Gastroesophageal sphincter (tissue), 4 donors: ENCODE results near the gene TANC1. TPM values are rescaled to one million over a fixed set of nuclear protein-coding genes. Genes with fewer than 3 reads are reported as not detected.

Experiments
- ATAC-seq: fragments of 150-250 bp; one replicate; pipeline ENCODE4 v1.9.1; 2016; ENCODE audit warnings: mild to moderate bottlenecking, moderate library complexity
- H3K27ac ChIP-seq, 4 donors: fragments of 200-600 bp; sonication (generic) in 3 of 4; 1 replicate in 3 of 4; 2 replicates in 1 of 4; pipeline ENCODE4 v1.5.1; 2016 to 2019
- H3K27me3 ChIP-seq: fragments of 200-600 bp; sonication (generic); one replicate; pipeline ENCODE4 v1.5.1; 2019
- H3K36me3 ChIP-seq, 2 donors: fragments of 200-600 bp; sonication (generic); one replicate each; pipeline ENCODE4 v1.5.1; 2019; ENCODE audit warnings: control low read depth in 1 of 2
- H3K4me1 ChIP-seq, 3 donors: fragments of 200-600 bp; sonication (generic); 1 replicate in 2 of 3; 2 replicates in 1 of 3; pipeline ENCODE4 v1.5.1; 2016 to 2019; ENCODE audit warnings: control low read depth in 2 of 3
- H3K4me3 ChIP-seq, 2 donors: fragments of 200-600 bp; sonication (generic); one replicate each; pipeline ENCODE4 v1.5.1; 2019; ENCODE audit warnings: mild to moderate bottlenecking in 1 of 2, moderate library complexity in 1 of 2
- H3K9me3 ChIP-seq, 3 donors: fragments of 200-600 bp; sonication (generic); one replicate each; pipeline ENCODE4 v1.5.1; 2017 to 2019; ENCODE audit warnings: control low read depth in 2 of 3
- EP300 ChIP-seq: sonication (generic); formaldehyde crosslinking; IDR thresholded peaks from one replicate; pipeline ENCODE4 v1.6.1; 2017; ENCODE audit warnings: antibody characterized with exemption, mild to moderate bottlenecking
- POLR2A ChIP-seq, 2 donors: fragments of 450-650 bp; IDR thresholded peaks; one replicate each; pipeline ENCODE4 v1.6.1; 2017; ENCODE audit warnings: antibody characterized with exemption in 2 of 2, mild to moderate bottlenecking in 2 of 2, moderate library complexity in 1 of 2
- POLR2AphosphoS5 ChIP-seq: sonication (generic); formaldehyde crosslinking; IDR thresholded peaks from one replicate; pipeline ENCODE4 v1.6.1; 2017; ENCODE audit warnings: antibody characterized with exemption
- WGBS, 2 donors: methylation state at CpG; one replicate each; pipeline ENCODE4 v1.1.5; 2018; ENCODE audit warnings: low coverage in 1 of 2; 5-methylcytosine and 5-hydroxymethylcytosine counted together
- total RNA-seq, 4 donors: library from RNA; depleted of rRNA; stranded (reverse); fragments of >200 nt; gene quantifications; one replicate each; pipeline ENCODE4 v1.1.0, GENCODE V29; 2016
- TF ChIP-seq, protein P1 (sequence below), 4 experiments: fragments of 200-600 bp in 2 of 4; fragments of 450-650 bp in 2 of 4; sonication (generic) in 1 of 4; IDR thresholded peaks; one replicate each; pipeline ENCODE4 v1.5.1; 2017 to 2019; ENCODE audit warnings: antibody characterized with exemption in 4 of 4, mild to moderate bottlenecking in 2 of 4, moderate library complexity in 2 of 4

TANC1 gene
- total RNA-seq, 4 donors from 2014 or later, result 37.4 to 66.5 (median 46.0) TPM

DNA sequence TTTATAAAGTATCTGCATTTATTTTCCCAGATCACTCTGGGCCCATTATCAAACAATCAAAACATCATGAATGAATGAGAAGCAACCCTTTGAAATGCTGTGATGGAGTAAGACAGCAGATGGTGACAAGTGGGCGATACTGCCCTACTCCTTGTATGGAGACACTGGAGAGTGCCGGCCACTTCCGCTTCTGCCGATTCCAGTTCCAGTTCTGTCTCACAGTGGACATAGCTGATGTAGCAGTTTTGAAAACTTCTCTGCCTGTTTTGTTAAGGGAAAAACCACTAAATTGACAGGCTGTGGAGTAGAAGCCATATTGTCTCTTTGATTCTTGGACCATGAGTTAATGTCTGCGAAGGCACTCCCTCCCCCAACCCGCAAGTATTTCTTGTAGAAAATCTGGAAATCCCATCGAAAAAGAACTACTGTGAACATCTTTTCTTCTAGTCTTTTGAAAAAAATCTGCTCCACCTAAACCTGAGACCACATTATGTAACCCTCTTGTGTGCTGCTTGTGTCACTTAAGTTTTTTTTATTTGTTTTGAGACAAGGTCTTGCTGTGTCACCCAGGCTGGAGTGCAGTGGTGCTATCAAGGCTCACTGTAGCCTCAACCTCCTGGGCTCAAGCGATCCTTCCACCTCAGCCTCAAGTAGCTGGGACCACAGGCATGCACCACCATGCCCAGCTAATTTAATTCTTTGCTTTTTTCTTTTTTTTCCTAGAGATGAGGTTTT, 133.5 kb downstream of the TANC1 start:
- no peaks in the 10 kb centered on the region for H3K27me3 ChIP-seq
- no peaks in the 10 kb centered on the region for H3K9me3 ChIP-seq
- peaks cover 0 to 10% of the 10 kb centered on the region in 2 donors for H3K36me3 ChIP-seq
- 75 to 92% methylated on average over 6 of the region's 8 CpGs for WGBS, 2 donors
- H3K4me1 ChIP-seq, result peaks cover 0 to 23% (median 5%) of the 10 kb centered on the region in 3 donors
- ATAC-seq, result no peak
- TF ChIP-seq, protein P1, sequence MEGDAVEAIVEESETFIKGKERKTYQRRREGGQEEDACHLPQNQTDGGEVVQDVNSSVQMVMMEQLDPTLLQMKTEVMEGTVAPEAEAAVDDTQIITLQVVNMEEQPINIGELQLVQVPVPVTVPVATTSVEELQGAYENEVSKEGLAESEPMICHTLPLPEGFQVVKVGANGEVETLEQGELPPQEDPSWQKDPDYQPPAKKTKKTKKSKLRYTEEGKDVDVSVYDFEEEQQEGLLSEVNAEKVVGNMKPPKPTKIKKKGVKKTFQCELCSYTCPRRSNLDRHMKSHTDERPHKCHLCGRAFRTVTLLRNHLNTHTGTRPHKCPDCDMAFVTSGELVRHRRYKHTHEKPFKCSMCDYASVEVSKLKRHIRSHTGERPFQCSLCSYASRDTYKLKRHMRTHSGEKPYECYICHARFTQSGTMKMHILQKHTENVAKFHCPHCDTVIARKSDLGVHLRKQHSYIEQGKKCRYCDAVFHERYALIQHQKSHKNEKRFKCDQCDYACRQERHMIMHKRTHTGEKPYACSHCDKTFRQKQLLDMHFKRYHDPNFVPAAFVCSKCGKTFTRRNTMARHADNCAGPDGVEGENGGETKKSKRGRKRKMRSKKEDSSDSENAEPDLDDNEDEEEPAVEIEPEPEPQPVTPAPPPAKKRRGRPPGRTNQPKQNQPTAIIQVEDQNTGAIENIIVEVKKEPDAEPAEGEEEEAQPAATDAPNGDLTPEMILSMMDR (IDR thresholded peaks at IDR 0.05), result no peak
- TF ChIP-seq POLR2AphosphoS5 (no peak), POLR2A (IDR thresholded peaks at IDR 0.05) (no peak), EP300 (no peak)
- H3K4me3 ChIP-seq, result no peak overlapping the region
- no peak overlapping the region for H3K27ac ChIP-seq

DNA sequence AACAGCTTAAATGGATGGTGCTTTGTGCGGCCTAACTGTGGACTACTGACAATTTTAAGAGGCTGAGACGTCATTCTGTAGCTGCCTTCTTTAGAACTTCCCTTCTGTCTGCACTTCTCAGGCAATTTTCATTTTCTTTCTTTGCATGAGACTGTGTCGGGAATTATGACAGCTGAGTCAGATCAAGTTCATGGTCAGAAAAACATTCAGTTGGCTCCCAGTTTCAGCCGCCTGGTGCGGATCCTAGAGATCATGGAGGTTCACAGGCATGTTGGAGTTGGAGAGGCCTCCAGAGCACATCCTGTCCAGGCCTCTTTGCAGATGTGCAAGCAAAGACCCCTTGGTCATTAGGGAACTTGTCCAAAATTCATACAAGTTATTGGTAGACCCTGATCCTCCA, 135.0 kb downstream of the TANC1 start:
- TF ChIP-seq, protein P1 (IDR thresholded peaks at IDR 0.05), result no peak
- TF ChIP-seq POLR2A (IDR thresholded peaks at IDR 0.05) (no peak), POLR2AphosphoS5 (no peak), EP300 (no peak)
- 62% methylated on average over 4 of the region's 5 CpGs; no CpG with 5 or more reads in 1 of the 2 donors for WGBS, 2 donors
- ATAC-seq, result no peak
- Histone ChIP-seq H3K27me3 (no peaks in the 10 kb centered on the region), H3K9me3 (no peaks in the 10 kb centered on the region), H3K4me1 (peaks cover 0 to 26% (median 5%) of the 10 kb centered on the region in 3 donors), H3K36me3 (no peaks in the 10 kb centered on the region), H3K27ac (no peak overlapping the region), H3K4me3 (no peak overlapping the region)

DNA sequence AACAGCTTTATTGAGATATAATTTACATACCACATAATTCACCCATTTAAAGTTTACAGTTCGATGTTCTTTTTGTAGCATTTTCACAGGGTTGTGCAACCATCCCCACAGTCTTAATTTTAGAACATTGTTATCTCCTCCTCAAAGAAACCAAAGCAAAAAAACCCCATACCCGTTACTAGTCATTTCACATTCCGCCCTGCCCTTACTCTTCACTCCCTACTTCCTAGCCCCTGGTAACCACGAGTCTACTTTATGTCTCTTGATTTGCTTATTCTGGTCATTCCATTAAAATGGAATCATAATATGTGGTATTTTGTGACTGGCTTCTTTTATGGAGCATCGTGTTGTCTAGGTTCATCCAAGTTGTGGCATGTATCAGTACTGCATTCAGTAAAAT, 137.7 kb downstream of the TANC1 start:
- no peak for ATAC-seq
- Histone ChIP-seq H3K36me3 (no peaks in the 10 kb centered on the region), H3K27ac (no peak overlapping the region)

DNA sequence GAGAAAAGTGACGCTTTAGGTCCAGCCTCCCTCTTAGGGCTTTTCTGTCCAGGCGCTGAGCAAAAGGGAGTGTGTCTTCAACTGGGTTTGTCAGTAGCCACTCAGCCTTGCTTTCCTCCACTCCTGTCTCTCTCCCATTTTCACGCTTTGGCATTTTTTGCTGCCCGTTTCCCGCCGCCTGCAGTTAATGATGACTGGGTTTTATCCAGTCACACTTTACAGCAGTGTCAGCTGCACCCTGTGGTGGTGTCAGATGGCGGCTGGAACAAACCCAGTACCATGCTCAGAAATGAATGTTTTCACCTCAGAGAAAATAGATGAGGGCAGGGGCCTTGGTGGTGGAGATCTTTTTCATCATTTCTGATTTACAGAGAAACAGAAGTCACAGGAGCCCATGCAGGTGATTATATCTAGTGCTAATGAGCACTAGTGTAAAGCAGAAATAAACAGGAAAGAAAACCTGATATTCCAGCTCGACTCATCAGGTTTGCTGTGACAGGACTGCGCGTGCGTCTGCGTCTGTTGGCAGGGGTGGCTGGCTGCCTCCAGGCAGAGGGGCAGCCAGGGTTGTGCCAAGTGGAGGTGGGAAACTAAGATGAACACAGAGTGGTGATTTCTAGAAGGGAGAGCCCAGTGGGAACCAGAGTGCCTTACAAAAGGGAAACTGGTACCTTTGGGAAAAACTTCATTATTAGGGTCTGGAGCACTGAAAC, 139.9 kb downstream of the TANC1 start:
- no peak for TF ChIP-seq EP300
- TF ChIP-seq, protein P1 (IDR thresholded peaks at IDR 0.05), result no peak
- TF ChIP-seq POLR2AphosphoS5, result no peak
- no peak for TF ChIP-seq POLR2A (IDR thresholded peaks at IDR 0.05)
- Histone ChIP-seq H3K4me3 (no peak overlapping the region), H3K27ac (peak overlapping the region in 2 of 4 donors; percentile 16 to 27), H3K4me1 (peaks cover 0 to 27% (median 0%) of the 10 kb centered on the region in 3 donors), H3K27me3 (no peaks in the 10 kb centered on the region), H3K9me3 (no peaks in the 10 kb centered on the region), H3K36me3 (no peaks in the 10 kb centered on the region)
- ATAC-seq, result no peak
- 56 to 89% methylated on average over 10 to 12 of the region's 12 CpGs for WGBS, 2 donors

More for the DNA sequence above, 137.7 kb downstream of the TANC1 start:
- Histone ChIP-seq H3K4me1 (peaks cover 0 to 21% (median 0%) of the 10 kb centered on the region in 3 donors), H3K4me3 (no peak overlapping the region), H3K27me3 (no peaks in the 10 kb centered on the region), H3K9me3 (no peaks in the 10 kb centered on the region)
- no peak for TF ChIP-seq POLR2A (IDR thresholded peaks at IDR 0.05)
- TF ChIP-seq EP300, result no peak
- TF ChIP-seq, protein P1 (IDR thresholded peaks at IDR 0.05), result no peak
- TF ChIP-seq POLR2AphosphoS5, result no peak
- 78 to 86% methylated on average over 5 of the region's 5 CpGs for WGBS, 2 donors
